Gastrocnemius medialis (tissue), 4 donors: ENCODE results near the gene WDR12. TPM values are rescaled to one million over a fixed set of nuclear protein-coding genes. Genes with fewer than 3 reads are reported as not detected.

Source experiments
- ATAC-seq, 2 donors: fragments of 150-250 bp; one replicate each; pipeline ENCODE4 v1.9.1; 2016
- DNase-seq, 2 donors: peaks; one replicate each; pipeline ENCODE4 v3.0.0-alpha.2; 2019
- H3K27ac ChIP-seq, 4 donors: fragments of 200-600 bp; sonication (generic); 1 replicate in 1 of 4; 2 replicates in 3 of 4; pipeline ENCODE4 v1.5.1; 2016 to 2018; ENCODE audit warnings: mild to moderate bottlenecking in 2 of 4, moderate library complexity in 1 of 4
- H3K27me3 ChIP-seq, 3 donors: fragments of 200-600 bp; sonication (generic) in 2 of 3; 1 replicate in 1 of 3; 2 replicates in 2 of 3; pipeline versions ENCODE4 v1.5.1 to v1.6.0; 2016 to 2019; ENCODE audit warnings: mild to moderate bottlenecking in 1 of 3, moderate library complexity in 1 of 3
- H3K36me3 ChIP-seq, 2 donors: fragments of 200-600 bp; sonication (generic) in 1 of 2; one replicate each; pipeline ENCODE4 v1.5.1; 2017 to 2018
- H3K4me1 ChIP-seq, 2 donors: fragments of 200-600 bp; sonication (generic) in 1 of 2; one replicate each; pipeline ENCODE4 v1.5.1; 2016 to 2017; ENCODE audit warnings: mild to moderate bottlenecking in 2 of 2
- H3K4me3 ChIP-seq, 4 donors: fragments of 200-600 bp; sonication (generic) in 3 of 4; 1 replicate in 1 of 4; 2 replicates in 3 of 4; pipeline ENCODE4 v1.5.1; 2016 to 2019; ENCODE audit warnings: mild to moderate bottlenecking in 2 of 4
- H3K9me3 ChIP-seq, 3 donors: fragments of 200-600 bp; sonication (generic) in 2 of 3; 1 replicate in 1 of 3; 2 replicates in 2 of 3; pipeline ENCODE4 v1.5.1; 2016 to 2019
- POLR2A ChIP-seq, 2 donors: fragments of 450-650 bp; IDR thresholded peaks; one replicate each; pipeline ENCODE4 v1.6.1; 2017; ENCODE audit warnings: antibody characterized with exemption in 2 of 2, mild to moderate bottlenecking in 2 of 2, moderate library complexity in 2 of 2
- in situ Hi-C, 4 donors: fragments of 200-750 bp; cut with MboI; loops; one replicate each; pipeline versions ENCODE4 v1.15.0 to v1.8.0; 2017; ENCODE audit warnings: low sequenced_read_pairs in 4 of 4
- intact Hi-C: fragments of 100-400 bp; cut with DNase I; formaldehyde crosslinking; loops from one replicate; pipeline ENCODE4 v1.15.1; 2023; ENCODE audit warnings: low total_unique reads
- total RNA-seq, 4 donors: library from RNA; depleted of rRNA; stranded (reverse); fragments of >200 nt; gene quantifications; one replicate each; pipeline versions ENCODE4 v1.1.0 to v1.2.3, GENCODE V29; 2016
- TF ChIP-seq, protein P1 (sequence below), 5 experiments: fragments of 450-650 bp in 3 of 5; fragments of 200-600 bp in 2 of 5; sonication (generic) in 2 of 5; IDR thresholded peaks in 4 of 5; conservative IDR thresholded peaks in 1 of 5; 1 replicate in 4 of 5; 2 replicates in 1 of 5; pipeline ENCODE4 v1.5.1; 2016 to 2019; ENCODE audit warnings: antibody characterized with exemption in 5 of 5, mild to moderate bottlenecking in 3 of 5, moderate library complexity in 3 of 5

WDR12 gene
- total RNA-seq, 4 donors from 2014 or later: 5.3 to 83.2 (median 18.7) TPM

DNA sequence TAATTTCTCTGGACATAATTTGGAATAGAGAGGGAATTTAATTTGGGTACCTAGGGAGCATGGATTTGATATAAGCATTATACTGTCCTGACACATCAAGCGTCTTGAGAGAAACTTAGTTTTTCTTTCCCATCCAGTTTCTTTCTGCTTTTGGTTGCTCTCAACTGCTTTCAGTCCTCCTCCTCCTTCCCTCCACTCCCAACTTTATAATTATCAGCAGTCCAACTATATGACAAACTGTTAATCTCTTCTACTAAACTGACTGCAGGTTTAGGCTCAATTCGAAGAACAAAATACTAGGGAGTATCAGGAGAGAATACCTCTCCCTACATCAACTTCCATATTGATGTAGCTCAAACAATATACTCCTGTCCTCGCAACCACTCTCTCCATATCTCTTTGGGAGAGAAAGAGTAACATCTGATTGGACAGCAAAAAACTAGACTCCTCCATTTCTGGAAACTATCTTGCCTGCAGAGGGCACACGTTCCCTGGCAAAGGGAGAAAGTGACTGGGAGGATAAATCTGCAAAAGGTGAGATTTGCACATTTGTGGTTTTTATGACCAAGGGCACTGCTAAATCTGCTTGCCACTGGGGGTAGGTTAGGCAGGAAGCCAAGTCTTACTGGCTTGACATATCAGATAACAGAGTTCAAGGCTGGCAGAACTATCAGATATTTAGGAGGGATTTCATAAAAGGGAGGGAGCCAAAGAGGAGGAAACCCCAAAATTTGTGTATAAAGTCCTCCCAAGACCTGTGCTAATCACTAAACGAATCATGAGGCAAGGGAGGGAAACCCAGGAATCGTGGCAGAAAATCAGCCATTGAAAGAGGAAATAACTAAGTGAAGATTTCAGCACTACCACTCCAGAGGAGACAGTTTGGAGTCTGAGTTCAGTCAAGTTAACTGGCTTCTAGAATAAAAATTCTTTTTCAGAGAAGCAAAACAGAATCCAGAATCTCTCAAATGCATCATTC is 79.9 kb downstream of the WDR12 start:
- DNase-seq (no peak), ATAC-seq (peak; percentile 21 to 66)
- intact Hi-C loops (no loop called here), in situ Hi-C loops (no loop called here)
- Histone ChIP-seq H3K27me3 (no peaks in the 10 kb centered on the region), H3K36me3 (no peaks in the 10 kb centered on the region), H3K27ac (no peak overlapping the region), H3K9me3 (no peaks in the 10 kb centered on the region), H3K4me1 (no peaks in the 10 kb centered on the region), H3K4me3 (no peak overlapping the region)
- TF ChIP-seq POLR2A (IDR thresholded peaks at IDR 0.05): no peak
- TF ChIP-seq, protein P1, sequence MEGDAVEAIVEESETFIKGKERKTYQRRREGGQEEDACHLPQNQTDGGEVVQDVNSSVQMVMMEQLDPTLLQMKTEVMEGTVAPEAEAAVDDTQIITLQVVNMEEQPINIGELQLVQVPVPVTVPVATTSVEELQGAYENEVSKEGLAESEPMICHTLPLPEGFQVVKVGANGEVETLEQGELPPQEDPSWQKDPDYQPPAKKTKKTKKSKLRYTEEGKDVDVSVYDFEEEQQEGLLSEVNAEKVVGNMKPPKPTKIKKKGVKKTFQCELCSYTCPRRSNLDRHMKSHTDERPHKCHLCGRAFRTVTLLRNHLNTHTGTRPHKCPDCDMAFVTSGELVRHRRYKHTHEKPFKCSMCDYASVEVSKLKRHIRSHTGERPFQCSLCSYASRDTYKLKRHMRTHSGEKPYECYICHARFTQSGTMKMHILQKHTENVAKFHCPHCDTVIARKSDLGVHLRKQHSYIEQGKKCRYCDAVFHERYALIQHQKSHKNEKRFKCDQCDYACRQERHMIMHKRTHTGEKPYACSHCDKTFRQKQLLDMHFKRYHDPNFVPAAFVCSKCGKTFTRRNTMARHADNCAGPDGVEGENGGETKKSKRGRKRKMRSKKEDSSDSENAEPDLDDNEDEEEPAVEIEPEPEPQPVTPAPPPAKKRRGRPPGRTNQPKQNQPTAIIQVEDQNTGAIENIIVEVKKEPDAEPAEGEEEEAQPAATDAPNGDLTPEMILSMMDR (IDR thresholded peaks at IDR 0.05 in 4 of 5, conservative IDR thresholded peaks at IDR 0.05 in 1 of 5): peak in 3 of 5 experiments; percentile 27 to 51 (median 50)

DNA sequence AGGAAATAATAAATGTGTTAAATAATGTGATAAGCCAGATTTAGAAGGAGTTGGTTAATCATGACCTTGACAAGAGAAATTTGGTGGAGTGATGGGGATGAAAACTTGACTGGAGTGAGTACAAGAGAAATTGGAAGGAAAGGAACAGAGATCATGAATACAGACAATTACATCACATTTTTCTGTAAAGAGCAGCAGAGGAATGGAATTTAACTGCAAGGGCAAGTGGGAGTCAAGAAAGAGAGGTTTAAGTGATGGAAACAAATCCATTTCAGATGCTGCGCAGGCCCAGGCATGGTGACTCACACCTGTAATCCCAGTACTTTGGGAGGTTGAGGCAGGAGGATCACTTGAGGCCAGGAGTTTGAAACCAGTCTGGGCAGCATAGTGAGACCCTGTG is 86.6 kb downstream of the WDR12 start:
- Histone ChIP-seq H3K4me3 (no peak overlapping the region), H3K36me3 (no peaks in the 10 kb centered on the region), H3K27ac (no peak overlapping the region), H3K4me1 (no peaks in the 10 kb centered on the region), H3K9me3 (no peaks in the 10 kb centered on the region), H3K27me3 (no peaks in the 10 kb centered on the region)
- no peak for DNase-seq
- in situ Hi-C loops: no loop called here
- TF ChIP-seq POLR2A (IDR thresholded peaks at IDR 0.05): no peak
- TF ChIP-seq, protein P1 (IDR thresholded peaks at IDR 0.05 in 4 of 5, conservative IDR thresholded peaks at IDR 0.05 in 1 of 5): no peak
- intact Hi-C loops: no loop called here
- no peak for ATAC-seq

Other genes starting within 250 kb of the WDR12 start
- gene ICA1L, start 39.9 kb downstream of the WDR12 start, total RNA-seq: 1 to 10 TPM; 2.6 to 7.4 (median 4.8) TPM
- 10 to 100 TPM in 1 of 4 donors, 1 to 10 TPM in 3; 2.2 to 12.2 (median 4.0) TPM for gene CARF, start 602 bp upstream of the WDR12 start, total RNA-seq
- 10 to 100 TPM in 3 of 4 donors, 1 to 10 TPM in 1; 9.8 to 21.9 (median 11.3) TPM for gene NBEAL1, start 103.2 kb upstream of the WDR12 start, total RNA-seq